Heart right ventricle (tissue), 16 donors: Measurements from ENCODE around the gene GNL3L. TPM values are rescaled to one million over a fixed set of nuclear protein-coding genes. Genes with fewer than 3 reads are reported as not detected.

Experiments
- ATAC-seq, 8 donors: fragments of 200-7000 bp; cut with Tn5 transposase; one replicate each; pipeline ENCODE4 v1.9.1; 2020; ENCODE audit warnings: mild to moderate bottlenecking in 8 of 8, moderate library complexity in 8 of 8, moderate number of reproducible peaks in 1 of 8
- DNase-seq, 2 donors: peaks; one replicate each; pipeline ENCODE4 v3.0.0-alpha.2; 2020
- H3K27ac ChIP-seq, 10 donors: fragments of 200-600 bp; sonication (generic) in 2 of 10; one replicate each; pipeline versions ENCODE4 v1.5.0 to v1.8.0; 2020 to 2022; ENCODE audit warnings: mild to moderate bottlenecking in 3 of 10
- H3K27me3 ChIP-seq, 7 donors: fragments of 200-600 bp; one replicate each; pipeline ENCODE4 v1.8.0; 2021 to 2022; ENCODE audit warnings: mild to moderate bottlenecking in 2 of 7
- H3K36me3 ChIP-seq, 9 donors: fragments of 200-600 bp; sonication (generic) in 1 of 9; one replicate each; pipeline versions ENCODE4 v1.5.0 to v1.8.0; 2020 to 2022; ENCODE audit warnings: mild to moderate bottlenecking in 2 of 9
- H3K4me1 ChIP-seq, 9 donors: fragments of 200-600 bp; sonication (generic) in 1 of 9; one replicate each; pipeline versions ENCODE4 v1.5.0 to v1.8.0; 2020 to 2022; ENCODE audit warnings: mild to moderate bottlenecking in 4 of 9
- H3K4me3 ChIP-seq, 10 donors: fragments of 200-600 bp; sonication (generic) in 2 of 10; one replicate each; pipeline versions ENCODE4 v1.5.0 to v1.8.0; 2020 to 2022; ENCODE audit warnings: mild to moderate bottlenecking in 7 of 10, moderate library complexity in 2 of 10
- H3K9me3 ChIP-seq, 11 donors: fragments of 200-600 bp in 10 of 11; sonication (generic) in 2 of 11; one replicate each; pipeline versions ENCODE4 v1.5.0 to v1.8.0; 2013 to 2022; ENCODE audit warnings: mild to moderate bottlenecking in 2 of 11, control low read depth in 1 of 11, moderate library complexity in 1 of 11
- WGBS, 2 donors: extraction: QIAGEN DNeasy Blood & Tissue Kit; methylation state at CpG; one replicate each; pipeline ENCODE4 v1.1.7; 2013; ENCODE audit warnings: inconsistent platforms in 1 of 2; 5-methylcytosine and 5-hydroxymethylcytosine counted together
- intact Hi-C, 10 donors: fragments of 100-400 bp; cut with DNase I; formaldehyde crosslinking; loops; one replicate each; pipeline versions ENCODE4 v1.11.1 to v1.14.2; 2022
- polyA plus RNA-seq, 2 donors: library from polyadenylated mRNA; stranded (reverse); fragments of 200-250 nt; gene quantifications; one replicate each; pipeline ENCODE4 v1.2.3, GENCODE V29; 2013
- total RNA-seq, 10 donors: library from RNA; stranded (reverse); fragmentation: NEBNext Ultra II Directional in 3 of 10; extraction: Animal tissue kit (Norgen Biotek cat#: 25700) in 3 of 10; gene quantifications; one replicate each; pipeline versions ENCODE4 v1.2.1 to v1.2.4, GENCODE V29; 2021 to 2023
- TF ChIP-seq, protein P1 (sequence below), 9 donors: fragments of 200-600 bp; sonication (generic) in 2 of 9; IDR thresholded peaks; one replicate each; pipeline versions ENCODE4 v1.5.0 to v1.8.0; 2021 to 2022; ENCODE audit warnings: antibody characterized with exemption in 9 of 9, mild to moderate bottlenecking in 5 of 9, moderate library complexity in 1 of 9
- donor health status: Arrhythmogenic right ventricular cardiomyopathy.
- donor health status: ischemic (EF 13 %, LVEDD 7.1; RV severe dilation, severe dysfunction).
- donor health status: healthy with polysubstance abuse.
- donor health status: DM: no; HTN: yes; CAD: no.
- donor health status: DM: no; HTN: no; CAD: no.
- donor health status: ischemic (EF 25% LVEDD 6.9; RV normal size, moderate dysfunction).
- donor health status: ischemic (EF 25% LVEDD 5.7; RV mildly dilated, moderate dysfunction).
- donor health status: healthy.
- donor health status: DM: yes; HTN: yes; CAD: no.
- donor health status: Ischemic cardiomyopathy.
- donor health status: ischemic (EF 35%, LVEDD 5.7; RV mildly dilated, moderate dysfunction).
- donor health status: nonischemic (EF 11% LVEDD 7.7; RV severe dilation, severe dysfunction).
- donor health status: DM: yes; HTN: yes; CAD: no.
- donor health status: PGD.
- donor health status: ischemic (EF 29% LVEDD 5.4; RV normal size, mild dysfunction).
- donor health status: nonischemic (EF 23%, LVEDD 6.1; RV moderate dilation, normal function).

The GNL3L gene
- total and polyA plus RNA-seq, 12 donors = 3.9 to 47.2 (median 32.0) TPM

GRCh38 chrX:54494989-54495813, 34.8 kb upstream of the GNL3L start:
- no peaks in the 10 kb centered on the region for H3K9me3 ChIP-seq
- no peaks in the 10 kb centered on the region for H3K36me3 ChIP-seq
- TF ChIP-seq, protein P1, sequence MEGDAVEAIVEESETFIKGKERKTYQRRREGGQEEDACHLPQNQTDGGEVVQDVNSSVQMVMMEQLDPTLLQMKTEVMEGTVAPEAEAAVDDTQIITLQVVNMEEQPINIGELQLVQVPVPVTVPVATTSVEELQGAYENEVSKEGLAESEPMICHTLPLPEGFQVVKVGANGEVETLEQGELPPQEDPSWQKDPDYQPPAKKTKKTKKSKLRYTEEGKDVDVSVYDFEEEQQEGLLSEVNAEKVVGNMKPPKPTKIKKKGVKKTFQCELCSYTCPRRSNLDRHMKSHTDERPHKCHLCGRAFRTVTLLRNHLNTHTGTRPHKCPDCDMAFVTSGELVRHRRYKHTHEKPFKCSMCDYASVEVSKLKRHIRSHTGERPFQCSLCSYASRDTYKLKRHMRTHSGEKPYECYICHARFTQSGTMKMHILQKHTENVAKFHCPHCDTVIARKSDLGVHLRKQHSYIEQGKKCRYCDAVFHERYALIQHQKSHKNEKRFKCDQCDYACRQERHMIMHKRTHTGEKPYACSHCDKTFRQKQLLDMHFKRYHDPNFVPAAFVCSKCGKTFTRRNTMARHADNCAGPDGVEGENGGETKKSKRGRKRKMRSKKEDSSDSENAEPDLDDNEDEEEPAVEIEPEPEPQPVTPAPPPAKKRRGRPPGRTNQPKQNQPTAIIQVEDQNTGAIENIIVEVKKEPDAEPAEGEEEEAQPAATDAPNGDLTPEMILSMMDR (IDR thresholded peaks at IDR 0.05) = no peak
- WGBS, 2 donors = 0 to 1% methylated on average over 41 to 68 of the region's 86 CpGs
- H3K4me3 ChIP-seq = peak overlapping the region; percentile 41 to 76 (median 66)
- H3K27ac ChIP-seq = peak overlapping the region in 9 of 10 donors; percentile 52 to 78 (median 71)
- intact Hi-C loops = loop anchor here in 1 of 10 donors (10.0 kb wide), 1 partner anchor 50 kb away; the partner anchor contains the start of gene TSR2
- H3K27me3 ChIP-seq = peaks cover 0 to 50% (median 0%) of the 10 kb centered on the region in 7 donors
- DNase-seq (peak in 1 of 2 donors; percentile 29), ATAC-seq (peak; percentile 28 to 59 (median 42))
- H3K4me1 ChIP-seq = peaks cover 0 to 15% (median 0%) of the 10 kb centered on the region in 9 donors

- peaks cover 0 to 15% (median 0%) of the 10 kb centered on the region in 9 donors for H3K4me1 ChIP-seq
- H3K27me3 ChIP-seq = peaks cover 0 to 50% (median 0%) of the 10 kb centered on the region in 7 donors
- no peaks in the 10 kb centered on the region for H3K9me3 ChIP-seq
- WGBS, 2 donors = 0% methylated on average over 9 to 36 of the region's 51 CpGs
- intact Hi-C loops = loop anchor here in 1 of 10 donors (10.0 kb wide), 1 partner anchor 51 kb away; the partner anchor contains the start of gene TSR2
- H3K4me3 ChIP-seq = peak within 1 kb of the TSS; percentile 41 to 76 (median 66)
- ATAC-seq = peak; percentile 85 to 96 (median 93)
- TF ChIP-seq, protein P1 (IDR thresholded peaks at IDR 0.05) = no peak
- H3K27ac ChIP-seq = peak within 1 kb of the TSS in 9 of 10 donors; percentile 52 to 78 (median 71)
- no peaks in the 10 kb centered on the region for H3K36me3 ChIP-seq
- peak; percentile 70 to 79 for DNase-seq
Observed at GRCh38 chrX:54495814-54496516, 34.1 kb upstream of the GNL3L start, which contains the start of gene FGD1. Gene FGD1 (minus strand): TSS chrX:54496234. CDS start chrX:54495432, 802 bp downstream.

GRCh38 chrX:54496517-54496852, 33.5 kb upstream of the GNL3L start:
- ATAC-seq (peak in 2 of 8 donors; percentile 4 to 26), DNase-seq (no peak)
- Histone ChIP-seq H3K36me3 (no peaks in the 10 kb centered on the region), H3K4me1 (peaks cover 0 to 15% (median 0%) of the 10 kb centered on the region in 9 donors), H3K27me3 (peaks cover 0 to 50% (median 0%) of the 10 kb centered on the region in 7 donors), H3K9me3 (no peaks in the 10 kb centered on the region), H3K27ac (peak overlapping the region in 7 of 10 donors; percentile 10 to 78 (median 68)), H3K4me3 (peak overlapping the region in 9 of 10 donors; percentile 57 to 76 (median 66))
- TF ChIP-seq, protein P1 (IDR thresholded peaks at IDR 0.05) = no peak
- intact Hi-C loops = loop anchor here in 1 of 10 donors (10.0 kb wide), 1 partner anchor 52 kb away; the partner anchor contains the start of gene TSR2
- WGBS, 2 donors = 39 to 44% methylated on average over 5 of the region's 5 CpGs

- H3K27ac ChIP-seq = peak overlapping the region in 2 of 10 donors; percentile 76 to 77
- peaks cover 0 to 15% (median 0%) of the 10 kb centered on the region in 9 donors for H3K4me1 ChIP-seq
- H3K27me3 ChIP-seq = peaks cover 0 to 50% (median 0%) of the 10 kb centered on the region in 7 donors
- TF ChIP-seq, protein P1 (IDR thresholded peaks at IDR 0.05) = no peak
- no peaks in the 10 kb centered on the region for H3K9me3 ChIP-seq
- no peak overlapping the region for H3K4me3 ChIP-seq
- intact Hi-C loops = loop anchor here in 1 of 10 donors (10.0 kb wide), 1 partner anchor 52 kb away; the partner anchor contains the start of gene TSR2
- H3K36me3 ChIP-seq = no peaks in the 10 kb centered on the region
- DNase-seq (no peak), ATAC-seq (no peak)
- 71 to 88% methylated on average over 6 of the region's 6 CpGs for WGBS, 2 donors
Observed at GRCh38 chrX:54496936-54497335, 33.1 kb upstream of the GNL3L start.
